ENCODE measurements around the gene ESYT2. TPM values are rescaled to one million over a fixed set of nuclear protein-coding genes. Genes with fewer than 3 reads are reported as not detected.

Gene ESYT2
- total and polyA plus RNA-seq, 9 of the 15 experiments (the other 6 are each of a cell fraction or from before 2014, with no cell fraction given) = 5.8 to 86.9 (median 64.7) TPM

DNA sequence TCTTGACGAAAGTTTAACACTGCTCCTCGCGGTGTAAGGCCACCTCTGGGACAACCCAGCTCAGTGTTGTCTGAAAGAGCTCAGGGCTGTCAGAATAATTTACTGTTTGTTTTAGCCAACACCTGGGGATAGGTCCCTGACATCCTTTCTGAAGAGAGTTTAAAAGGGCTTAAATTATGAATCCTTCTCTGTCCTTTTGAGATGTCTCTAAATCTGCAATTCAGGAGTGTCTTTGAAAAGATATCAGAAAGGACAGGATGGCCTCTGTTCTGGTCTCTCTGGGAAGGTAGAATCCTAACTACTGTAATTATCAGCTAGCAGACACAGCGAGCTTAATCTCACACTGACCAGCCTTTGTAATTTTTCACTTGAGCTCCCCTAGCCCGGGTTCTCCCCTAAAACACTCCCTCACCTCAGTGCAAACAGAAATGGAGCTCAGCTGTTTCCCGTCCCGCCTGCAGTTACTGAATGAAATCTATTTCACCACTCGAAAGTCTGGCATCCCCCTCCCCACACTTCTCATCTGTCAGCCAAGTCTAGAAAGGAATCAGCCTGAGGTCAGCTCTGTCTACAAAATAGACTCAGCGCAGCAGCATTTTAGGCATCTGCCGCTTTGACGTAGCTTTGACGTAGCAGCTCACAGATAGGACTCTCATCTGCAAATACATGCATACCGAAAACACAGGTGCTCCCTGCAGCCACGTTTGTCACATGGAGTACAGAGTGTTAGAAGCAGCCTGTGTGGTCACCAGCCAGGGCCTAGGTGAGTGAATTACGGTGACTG, 31.9 kb upstream of the ESYT2 start (continued):
- TF ChIP-seq STAT5A (IDR thresholded peaks at IDR 0.05; ENCODE audit: borderline replicate concordance, low read length) = peak; percentile 75
- 0 out of 2 replicates have a peak, but pooled peaks have one; percentile 5 for TF ChIP-seq ZBTB40 (IDR thresholded peaks at IDR 0.05)
- TF ChIP-seq ZBTB40 (CRISPR knock-in tag; IDR thresholded peaks at IDR 0.05) = no peak
- TF ChIP-seq, protein P1, sequence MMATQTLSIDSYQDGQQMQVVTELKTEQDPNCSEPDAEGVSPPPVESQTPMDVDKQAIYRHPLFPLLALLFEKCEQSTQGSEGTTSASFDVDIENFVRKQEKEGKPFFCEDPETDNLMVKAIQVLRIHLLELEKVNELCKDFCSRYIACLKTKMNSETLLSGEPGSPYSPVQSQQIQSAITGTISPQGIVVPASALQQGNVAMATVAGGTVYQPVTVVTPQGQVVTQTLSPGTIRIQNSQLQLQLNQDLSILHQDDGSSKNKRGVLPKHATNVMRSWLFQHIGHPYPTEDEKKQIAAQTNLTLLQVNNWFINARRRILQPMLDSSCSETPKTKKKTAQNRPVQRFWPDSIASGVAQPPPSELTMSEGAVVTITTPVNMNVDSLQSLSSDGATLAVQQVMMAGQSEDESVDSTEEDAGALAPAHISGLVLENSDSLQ (IDR thresholded peaks at IDR 0.05) = peak; percentile 93
- no peak for TF ChIP-seq RNF219 (CRISPR knock-in tag; IDR thresholded peaks at IDR 0.05)
- TF ChIP-seq TOE1 (IDR thresholded peaks at IDR 0.05; ENCODE audit: borderline replicate concordance) = no peak
- no peak for TF ChIP-seq TOE1 (CRISPR knock-in tag; IDR thresholded peaks at IDR 0.05; ENCODE audit: borderline replicate concordance, low read depth)
- TF ChIP-seq SNAPC5 (CRISPR knock-in tag; IDR thresholded peaks at IDR 0.05) = no peak
- TF ChIP-seq, protein P2, sequence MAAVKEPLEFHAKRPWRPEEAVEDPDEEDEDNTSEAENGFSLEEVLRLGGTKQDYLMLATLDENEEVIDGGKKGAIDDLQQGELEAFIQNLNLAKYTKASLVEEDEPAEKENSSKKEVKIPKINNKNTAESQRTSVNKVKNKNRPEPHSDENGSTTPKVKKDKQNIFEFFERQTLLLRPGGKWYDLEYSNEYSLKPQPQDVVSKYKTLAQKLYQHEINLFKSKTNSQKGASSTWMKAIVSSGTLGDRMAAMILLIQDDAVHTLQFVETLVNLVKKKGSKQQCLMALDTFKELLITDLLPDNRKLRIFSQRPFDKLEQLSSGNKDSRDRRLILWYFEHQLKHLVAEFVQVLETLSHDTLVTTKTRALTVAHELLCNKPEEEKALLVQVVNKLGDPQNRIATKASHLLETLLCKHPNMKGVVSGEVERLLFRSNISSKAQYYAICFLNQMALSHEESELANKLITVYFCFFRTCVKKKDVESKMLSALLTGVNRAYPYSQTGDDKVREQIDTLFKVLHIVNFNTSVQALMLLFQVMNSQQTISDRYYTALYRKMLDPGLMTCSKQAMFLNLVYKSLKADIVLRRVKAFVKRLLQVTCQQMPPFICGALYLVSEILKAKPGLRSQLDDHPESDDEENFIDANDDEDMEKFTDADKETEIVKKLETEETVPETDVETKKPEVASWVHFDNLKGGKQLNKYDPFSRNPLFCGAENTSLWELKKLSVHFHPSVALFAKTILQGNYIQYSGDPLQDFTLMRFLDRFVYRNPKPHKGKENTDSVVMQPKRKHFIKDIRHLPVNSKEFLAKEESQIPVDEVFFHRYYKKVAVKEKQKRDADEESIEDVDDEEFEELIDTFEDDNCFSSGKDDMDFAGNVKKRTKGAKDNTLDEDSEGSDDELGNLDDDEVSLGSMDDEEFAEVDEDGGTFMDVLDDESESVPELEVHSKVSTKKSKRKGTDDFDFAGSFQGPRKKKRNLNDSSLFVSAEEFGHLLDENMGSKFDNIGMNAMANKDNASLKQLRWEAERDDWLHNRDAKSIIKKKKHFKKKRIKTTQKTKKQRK (IDR thresholded peaks at IDR 0.05; ENCODE audit: borderline replicate concordance, low read depth, low read length) = no peak
- TF ChIP-seq SETDB1 (IDR thresholded peaks at IDR 0.05; ENCODE audit: low read length) = no peak

Data from K562 (cell line).